GM12865 (cell line): ENCODE measurements around the gene IP6K2.
"Not testable (repeated sequence)": the region's sequence is repeated elsewhere in the genome, so short reads cannot be mapped to it uniquely, and the experiment has no call there.

Source experiments
- DNase-seq: peaks from one replicate; pipeline ENCODE4 v3.0.0; 2010; ENCODE audit warnings: low read depth
- H3K4me3 ChIP-seq: 2 replicates; pipeline ENCODE4 v1.5.1; 2011; ENCODE audit warnings: mild to moderate bottlenecking, low read depth, low read length, control low read depth
- CTCF ChIP-seq: IDR thresholded peaks from 2 replicates; pipeline ENCODE4 v1.5.1; 2011; ENCODE audit warnings: low read length, control low read depth, low read depth, inconsistent platforms; ENCODE audit not compliant: insufficient read depth; ENCODE audit errors: missing control alignments

Gene IP6K2, protein sequence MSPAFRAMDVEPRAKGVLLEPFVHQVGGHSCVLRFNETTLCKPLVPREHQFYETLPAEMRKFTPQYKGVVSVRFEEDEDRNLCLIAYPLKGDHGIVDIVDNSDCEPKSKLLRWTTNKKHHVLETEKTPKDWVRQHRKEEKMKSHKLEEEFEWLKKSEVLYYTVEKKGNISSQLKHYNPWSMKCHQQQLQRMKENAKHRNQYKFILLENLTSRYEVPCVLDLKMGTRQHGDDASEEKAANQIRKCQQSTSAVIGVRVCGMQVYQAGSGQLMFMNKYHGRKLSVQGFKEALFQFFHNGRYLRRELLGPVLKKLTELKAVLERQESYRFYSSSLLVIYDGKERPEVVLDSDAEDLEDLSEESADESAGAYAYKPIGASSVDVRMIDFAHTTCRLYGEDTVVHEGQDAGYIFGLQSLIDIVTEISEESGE

DNA sequence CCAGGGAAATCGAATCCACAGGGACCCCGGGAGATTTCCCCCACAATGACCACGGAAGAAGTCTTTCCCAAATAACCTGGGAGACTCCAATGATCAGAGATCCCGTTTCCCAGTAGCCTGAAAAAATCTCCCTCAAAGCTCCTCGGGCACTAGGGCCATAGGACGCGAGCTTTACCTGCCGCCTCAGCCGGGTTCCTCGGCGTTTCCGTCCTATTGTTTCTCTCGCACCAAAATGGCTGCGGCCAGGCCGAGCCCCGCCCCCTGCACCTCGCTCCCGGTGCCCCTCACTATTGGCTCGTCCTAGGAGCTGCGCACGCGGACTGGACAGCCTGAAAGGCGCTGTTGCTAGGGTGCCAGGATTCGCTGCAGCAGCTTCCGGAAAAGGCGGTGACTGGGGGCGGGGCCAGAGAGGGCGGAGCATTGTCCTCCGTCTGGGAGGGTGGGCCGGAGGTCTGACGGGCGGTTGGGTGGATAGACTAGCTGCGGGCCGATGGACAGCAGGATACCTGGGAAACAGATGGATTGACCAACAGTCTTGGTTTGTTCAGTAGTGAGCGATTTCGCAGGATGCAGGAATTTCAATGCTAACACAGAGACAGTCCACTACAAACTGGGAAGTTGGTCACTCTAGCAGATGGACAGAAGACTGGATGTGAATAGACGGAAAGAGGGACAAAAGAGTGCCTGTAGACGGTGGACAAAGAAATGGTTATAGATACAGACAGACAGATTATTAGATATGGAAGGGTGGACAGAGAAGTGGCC lies at the start of gene IP6K2:
TSS of gene IP6K2 (minus strand) at position 240 of the 765 bp plus-strand sequence. CDS start 21,930 bp downstream, outside the sequence.
- peak; percentile 98 for DNase-seq
- no peak for TF ChIP-seq CTCF
- H3K4me3 ChIP-seq = peak within 1 kb of the TSS; percentile 97

DNA sequence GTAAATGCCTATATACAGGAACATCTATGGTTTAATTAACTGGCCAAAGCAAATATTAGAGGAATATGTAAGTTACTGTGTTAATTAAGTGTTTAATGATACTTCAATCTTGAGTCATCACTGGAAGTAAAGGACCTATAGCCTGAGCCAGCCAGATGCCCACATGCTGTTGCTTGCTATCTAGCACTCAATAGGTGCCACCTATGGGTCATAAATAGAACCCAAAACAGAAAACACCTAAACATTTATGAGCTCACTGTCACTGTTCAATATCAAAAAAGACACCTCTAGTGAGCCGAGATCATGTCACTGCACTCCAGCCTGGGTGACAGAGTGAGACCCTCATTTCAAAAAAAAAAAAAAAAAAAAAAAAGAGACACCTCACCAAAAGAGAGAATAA lies 48.4 kb upstream of the IP6K2 start:
- no peak overlapping the region for H3K4me3 ChIP-seq

GRCh38 chr3:48762816-48763215 lies 45.8 kb upstream of the IP6K2 start:
- no peak for DNase-seq
- no peak overlapping the region for H3K4me3 ChIP-seq
- TF ChIP-seq CTCF = no peak

More for the DNA sequence above, 48.4 kb upstream of the IP6K2 start:
- peak; percentile 15 for DNase-seq
- TF ChIP-seq CTCF = no peak

- H3K4me3 ChIP-seq, DNase-seq: not testable (repeated sequence)
Measured at GRCh38 chr3:48759991-48760540, 43.0 kb upstream of the IP6K2 start.

- H3K4me3 ChIP-seq, DNase-seq: not testable (repeated sequence)
Measured at GRCh38 chr3:48759531-48759930, 42.5 kb upstream of the IP6K2 start.

GRCh38 chr3:48759071-48759470 lies 42.0 kb upstream of the IP6K2 start:
- H3K4me3 ChIP-seq = no peak overlapping the region
- DNase-seq = no peak
- TF ChIP-seq CTCF = no peak

GRCh38 chr3:48756640-48757039 lies 39.6 kb upstream of the IP6K2 start:
- no peak overlapping the region for H3K4me3 ChIP-seq
- no peak for DNase-seq
- no peak for TF ChIP-seq CTCF
